Lower leg skin (tissue), 4 donors: ENCODE measurements around the gene OR2J1. TPM values are rescaled to one million over a fixed set of nuclear protein-coding genes. Genes with fewer than 3 reads are reported as not detected.
"Not testable (repeated sequence)": the region's sequence is repeated elsewhere in the genome, so short reads cannot be mapped to it uniquely, and the experiment has no call there.

Source experiments
- DNase-seq, 2 donors: peaks; one replicate each; pipeline ENCODE4 v3.0.0-alpha.2; 2019; ENCODE audit warnings: low spot score in 2 of 2
- H3K4me3 ChIP-seq: fragments of 200-600 bp; sonication (generic); 2 replicates; pipeline ENCODE4 v1.5.1; 2017; ENCODE audit warnings: mild to moderate bottlenecking, low read depth; ENCODE audit not compliant: poor library complexity, severe bottlenecking
- POLR2A ChIP-seq, 2 donors: fragments of 450-650 bp; IDR thresholded peaks; one replicate each; pipeline ENCODE4 v1.6.1; 2016 to 2017; ENCODE audit warnings: antibody characterized with exemption in 2 of 2, mild to moderate bottlenecking in 1 of 2, moderate library complexity in 1 of 2
- WGBS, 2 donors: methylation state at CpG; one replicate each; pipeline ENCODE4 v1.1.5; 2018; 5-methylcytosine and 5-hydroxymethylcytosine counted together
- intact Hi-C: fragments of 100-400 bp; cut with DNase I; formaldehyde crosslinking; loops from one replicate; pipeline ENCODE4 v1.15.0; 2023; ENCODE audit warnings: low total_unique reads
- total RNA-seq, 4 donors: library from RNA; depleted of rRNA; stranded (reverse); fragments of >200 nt; gene quantifications; one replicate each; pipeline ENCODE4 v1.1.0, GENCODE V29; 2016
- TF ChIP-seq, protein P1 (sequence below), 3 donors: fragments of 450-650 bp; IDR thresholded peaks; one replicate each; pipeline ENCODE4 v1.5.1; 2016; ENCODE audit warnings: antibody characterized with exemption in 3 of 3, mild to moderate bottlenecking in 3 of 3, moderate library complexity in 2 of 3

The OR2J1 gene
- total RNA-seq, 4 donors from 2014 or later: not detected

DNA sequence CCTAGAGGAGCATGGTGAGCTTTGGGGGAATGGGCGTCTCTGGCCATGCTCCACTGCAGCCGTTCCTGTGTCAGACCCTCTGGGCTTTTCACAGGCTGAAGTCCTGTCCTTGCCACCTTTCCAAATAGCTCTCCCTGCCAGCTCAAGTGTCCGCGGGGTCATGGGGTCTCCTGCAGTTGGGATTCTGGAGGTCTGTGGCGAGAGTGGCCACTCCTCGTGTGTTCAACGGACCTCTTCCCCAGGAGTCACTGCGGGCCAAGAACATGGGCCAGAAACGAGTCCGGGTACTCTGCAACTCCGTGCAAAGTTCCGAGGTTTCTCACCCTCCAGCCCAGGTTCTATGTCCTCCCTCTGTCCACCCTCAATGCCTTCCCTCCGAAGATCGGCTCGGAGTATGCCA, 16.8 kb upstream of the OR2J1 start:
- intact Hi-C loops: no loop called here
- H3K4me3 ChIP-seq: no peak overlapping the region
- DNase-seq: peak in 1 of 2 donors; percentile 54
- no peak for TF ChIP-seq POLR2A (IDR thresholded peaks at IDR 0.05)
- TF ChIP-seq, protein P1, sequence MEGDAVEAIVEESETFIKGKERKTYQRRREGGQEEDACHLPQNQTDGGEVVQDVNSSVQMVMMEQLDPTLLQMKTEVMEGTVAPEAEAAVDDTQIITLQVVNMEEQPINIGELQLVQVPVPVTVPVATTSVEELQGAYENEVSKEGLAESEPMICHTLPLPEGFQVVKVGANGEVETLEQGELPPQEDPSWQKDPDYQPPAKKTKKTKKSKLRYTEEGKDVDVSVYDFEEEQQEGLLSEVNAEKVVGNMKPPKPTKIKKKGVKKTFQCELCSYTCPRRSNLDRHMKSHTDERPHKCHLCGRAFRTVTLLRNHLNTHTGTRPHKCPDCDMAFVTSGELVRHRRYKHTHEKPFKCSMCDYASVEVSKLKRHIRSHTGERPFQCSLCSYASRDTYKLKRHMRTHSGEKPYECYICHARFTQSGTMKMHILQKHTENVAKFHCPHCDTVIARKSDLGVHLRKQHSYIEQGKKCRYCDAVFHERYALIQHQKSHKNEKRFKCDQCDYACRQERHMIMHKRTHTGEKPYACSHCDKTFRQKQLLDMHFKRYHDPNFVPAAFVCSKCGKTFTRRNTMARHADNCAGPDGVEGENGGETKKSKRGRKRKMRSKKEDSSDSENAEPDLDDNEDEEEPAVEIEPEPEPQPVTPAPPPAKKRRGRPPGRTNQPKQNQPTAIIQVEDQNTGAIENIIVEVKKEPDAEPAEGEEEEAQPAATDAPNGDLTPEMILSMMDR (IDR thresholded peaks at IDR 0.05): no peak
- 85 to 91% methylated on average over 15 of the region's 15 CpGs for WGBS, 2 donors

DNA sequence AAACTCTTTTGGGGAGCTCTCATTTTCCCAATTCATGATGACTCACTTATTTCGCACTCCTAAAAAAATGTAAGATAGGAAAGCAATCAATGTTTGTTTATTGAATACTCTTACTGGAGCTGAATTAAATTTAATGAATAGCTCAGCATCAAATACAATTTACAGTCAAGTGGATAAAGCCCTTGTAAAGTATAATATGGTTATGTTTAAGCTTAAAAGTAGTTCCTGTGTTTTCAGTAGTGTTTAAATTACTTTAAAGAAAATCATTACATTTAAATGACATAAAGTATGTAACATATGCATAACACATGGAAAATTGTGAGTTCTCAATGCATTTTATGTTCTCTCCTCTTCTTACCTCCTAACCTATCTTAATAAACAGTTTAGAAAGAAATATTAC, 12.1 kb upstream of the OR2J1 start, which contains the start of gene OR2B3:
TSS of gene OR2B3 (minus strand) at position 101 of the 400 bp plus-strand sequence. CDS start at position 36, 65 bp downstream.
- DNase-seq: no peak
- H3K4me3 ChIP-seq: no peak within 1 kb of the TSS
- 77 to 81% methylated on average over 1 of the region's 1 CpG for WGBS, 2 donors
- intact Hi-C loops: no loop called here
- TF ChIP-seq, protein P1 (IDR thresholded peaks at IDR 0.05): no peak
- no peak for TF ChIP-seq POLR2A (IDR thresholded peaks at IDR 0.05)

DNA sequence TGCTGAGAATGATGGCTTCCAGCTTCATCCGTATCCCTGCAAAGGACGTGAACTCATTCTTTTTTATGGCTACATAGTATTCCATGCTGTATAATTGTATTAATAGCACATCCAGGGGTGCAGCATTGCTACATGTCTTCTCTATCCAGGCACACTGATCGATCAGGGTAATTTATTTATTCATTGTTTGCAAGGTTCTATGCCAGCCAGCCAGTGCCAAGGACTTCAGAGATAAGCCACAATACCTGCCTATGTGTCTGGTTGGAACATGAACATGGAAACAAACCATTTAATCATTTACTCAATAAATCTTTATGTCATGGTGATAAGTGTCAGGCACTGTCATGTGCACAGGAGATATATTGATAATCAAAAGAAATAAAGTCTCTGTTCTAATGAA, 6.3 kb upstream of the OR2J1 start:
- TF ChIP-seq, protein P1 (IDR thresholded peaks at IDR 0.05): no peak
- no peak for TF ChIP-seq POLR2A (IDR thresholded peaks at IDR 0.05)
- DNase-seq: no peak
- WGBS, 2 donors: 91 to 98% methylated on average over 3 of the region's 3 CpGs
- intact Hi-C loops: no loop called here
- H3K4me3 ChIP-seq: no peak overlapping the region

DNA sequence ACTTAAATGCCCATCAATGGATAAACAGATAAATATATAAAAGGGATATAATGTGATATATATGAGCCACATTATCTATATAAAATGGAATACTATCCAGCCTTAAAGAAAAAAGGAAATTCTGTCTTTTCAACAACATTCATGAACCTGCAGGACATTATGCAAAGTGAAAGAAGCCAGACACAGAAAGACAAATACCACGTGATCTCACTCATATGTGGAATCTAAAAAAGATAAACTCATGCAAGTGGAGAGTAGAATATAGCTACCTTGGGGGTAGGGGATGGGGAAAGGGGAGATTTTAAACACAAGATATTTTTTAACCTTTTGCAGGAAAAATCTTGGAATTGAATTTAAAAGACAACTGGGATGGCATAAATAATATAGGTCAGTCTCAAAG, 1.5 kb upstream of the OR2J1 start:
- 68 to 70% methylated on average over 1 of the region's 1 CpG for WGBS, 2 donors
- intact Hi-C loops: no loop called here
- no peak for DNase-seq
- TF ChIP-seq, protein P1 (IDR thresholded peaks at IDR 0.05): no peak
- no peak for TF ChIP-seq POLR2A (IDR thresholded peaks at IDR 0.05)
- H3K4me3 ChIP-seq: no peak overlapping the region

DNA sequence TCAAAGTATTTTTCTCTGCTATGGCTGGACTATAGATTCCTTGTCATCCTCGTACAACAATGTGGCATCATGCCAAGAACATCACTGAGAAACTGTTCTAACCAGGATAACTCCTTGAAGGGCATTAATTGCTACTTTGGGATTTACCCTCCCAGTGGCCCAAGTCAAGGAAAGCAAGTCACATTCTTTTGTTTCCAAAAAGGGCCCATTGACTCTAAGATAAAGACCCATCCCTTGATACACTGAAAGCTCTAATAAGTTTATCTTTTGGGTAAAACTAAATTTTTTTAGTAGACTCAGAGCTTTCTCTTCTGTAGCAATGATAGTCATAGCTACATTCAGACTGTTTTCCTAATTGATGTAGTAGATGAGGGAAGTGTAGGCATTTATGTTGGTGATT, 8.5 kb downstream of the OR2J1 start, which contains the start of gene OR2J3:
TSS of gene OR2J3 (plus strand) at position 301 of the 400 bp plus-strand sequence. CDS start 3,833 bp downstream, outside the sequence.
- TF ChIP-seq, protein P1 (IDR thresholded peaks at IDR 0.05): no peak
- TF ChIP-seq POLR2A (IDR thresholded peaks at IDR 0.05): no peak
- 24 to 25% methylated on average over 1 of the region's 1 CpG for WGBS, 2 donors
- no peak within 1 kb of the TSS for H3K4me3 ChIP-seq
- intact Hi-C loops: no loop called here
- no peak for DNase-seq

DNA sequence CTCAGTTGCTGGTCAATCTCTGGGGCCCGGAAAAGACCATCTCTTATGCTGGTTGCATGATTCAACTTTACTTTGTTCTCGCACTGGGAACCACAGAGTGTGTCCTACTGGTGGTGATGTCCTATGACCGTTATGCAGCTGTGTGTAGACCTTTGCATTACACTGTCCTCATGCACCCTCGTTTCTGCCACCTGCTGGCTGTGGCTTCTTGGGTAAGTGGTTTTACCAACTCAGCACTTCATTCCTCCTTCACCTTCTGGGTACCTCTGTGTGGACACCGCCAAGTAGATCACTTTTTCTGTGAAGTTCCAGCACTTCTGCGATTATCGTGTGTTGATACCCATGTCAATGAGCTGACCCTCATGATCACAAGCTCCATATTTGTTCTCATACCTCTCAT, 12.8 kb downstream of the OR2J1 start:
- H3K4me3 ChIP-seq: no peak overlapping the region
- TF ChIP-seq, protein P1 (IDR thresholded peaks at IDR 0.05): no peak
- no peak for TF ChIP-seq POLR2A (IDR thresholded peaks at IDR 0.05)
- no peak for DNase-seq
- WGBS, 2 donors: 73 to 76% methylated on average over 7 of the region's 7 CpGs
- intact Hi-C loops: no loop called here

DNA sequence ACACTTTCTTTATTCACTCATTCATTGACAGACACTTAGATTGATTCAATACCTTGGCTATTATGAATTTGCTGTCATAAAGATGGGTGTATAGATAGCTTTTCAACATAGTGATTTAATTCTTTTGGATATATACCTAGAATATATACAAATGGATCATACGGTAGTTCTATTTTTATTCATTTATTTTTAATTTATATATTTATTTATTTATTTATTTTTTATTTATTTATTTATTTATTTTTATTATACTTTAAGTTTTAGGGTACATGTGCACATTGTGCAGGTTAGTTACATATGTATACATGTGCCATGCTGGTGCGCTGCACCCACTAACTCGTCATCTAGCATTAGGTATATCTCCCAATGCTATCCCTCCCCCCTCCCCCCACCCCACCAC, 15.7 kb downstream of the OR2J1 start:
- H3K4me3 ChIP-seq, DNase-seq, intact Hi-C loops: not testable (repeated sequence)
- WGBS, 2 donors: 76 to 87% methylated on average over 3 of the region's 3 CpGs
